Stimulated activated CD8-positive, alpha-beta memory T cell treated with anti-CD3 and anti-CD28 coated beads, Interleukin-4, amount 100 ng/mL, for 4 hours (primary cell): ENCODE data around the gene IL2RA.
"Not testable (repeated sequence)": the region's sequence is repeated elsewhere in the genome, so short reads cannot be mapped to it uniquely, and the experiment has no call there.

Source experiments
- DNase-seq, 2 donors: peaks; one replicate each; pipeline ENCODE4 v3.0.0-alpha.2; 2020; ENCODE audit warnings: low read depth in 2 of 2, low spot score in 1 of 2

IL2RA gene

GRCh38 chr10:6017781-6018354 lies 44.3 kb downstream of the IL2RA start:
- no peak for DNase-seq

GRCh38 chr10:6014241-6014761 lies 47.9 kb downstream of the IL2RA start:
- peak; percentile 24 to 37 for DNase-seq

- no peak for DNase-seq
These were observed 48.6 kb downstream of the IL2RA start for GRCh38 chr10:6013413-6014192.

- no peak for DNase-seq
These were observed 49.9 kb downstream of the IL2RA start for GRCh38 chr10:6012121-6012905.

GRCh38 chr10:6011558-6011957 lies 50.6 kb downstream of the IL2RA start:
- no peak for DNase-seq

- DNase-seq, result no peak
These were observed 51.6 kb downstream of the IL2RA start for GRCh38 chr10:6010569-6010968.

- DNase-seq, result no peak
These were observed 52.2 kb downstream of the IL2RA start for GRCh38 chr10:6009961-6010360.

GRCh38 chr10:6009150-6009549 lies 53.0 kb downstream of the IL2RA start:
- DNase-seq, result no peak

- DNase-seq, result no peak
These were observed 53.5 kb downstream of the IL2RA start for GRCh38 chr10:6008497-6009142.

GRCh38 chr10:6006991-6007390 lies 55.2 kb downstream of the IL2RA start:
- no peak for DNase-seq

GRCh38 chr10:6006546-6006945 lies 55.6 kb downstream of the IL2RA start:
- no peak for DNase-seq

GRCh38 chr10:6005856-6006395 lies 56.2 kb downstream of the IL2RA start:
- DNase-seq, result no peak

- not testable (repeated sequence) for DNase-seq
These were observed 56.9 kb downstream of the IL2RA start for GRCh38 chr10:6005161-6005804.

- no peak for DNase-seq
These were observed 59.2 kb downstream of the IL2RA start for GRCh38 chr10:6002809-6003510.

- no peak for DNase-seq
These were observed 62.6 kb downstream of the IL2RA start for GRCh38 chr10:5999440-6000165.

GRCh38 chr10:5996696-5997095 lies 65.5 kb downstream of the IL2RA start:
- DNase-seq, result no peak

- no peak for DNase-seq
These were observed 69.8 kb downstream of the IL2RA start for GRCh38 chr10:5992398-5992797.

GRCh38 chr10:5991708-5992107 lies 70.5 kb downstream of the IL2RA start:
- no peak for DNase-seq

GRCh38 chr10:5989756-5990155 lies 72.4 kb downstream of the IL2RA start:
- no peak for DNase-seq
